CD4-positive, CD25-positive, alpha-beta regulatory T cell (primary cell): ENCODE data around the gene TSPAN15. TPM values are rescaled to one million over a fixed set of nuclear protein-coding genes. Genes with fewer than 3 reads are reported as not detected.
A peak's percentile ranks its signal among the peaks of the same experiment; 100 is the strongest.

ENCODE experiments used
- ATAC-seq, 2 donors: fragments of 150-1000 bp; cut with Tn5 transposase; one replicate each; pipeline ENCODE4 v1.10.0; 2021; ENCODE audit warnings: low read depth in 2 of 2, moderate number of reproducible peaks in 2 of 2, moderate library complexity in 1 of 2
- DNase-seq, 3 donors: peaks; one replicate each; pipeline versions ENCODE4 v3.0.0 to v3.0.0-alpha.2; 2012 to 2022; ENCODE audit warnings: mixed read lengths in 1 of 3
- H3K27ac ChIP-seq: one replicate; pipeline ENCODE4 v1.7.0; 2013; ENCODE audit warnings: mild to moderate bottlenecking, low read length; ENCODE audit not compliant: insufficient read depth, poor library complexity, severe bottlenecking
- H3K27me3 ChIP-seq: one replicate; pipeline ENCODE4 v1.7.0; 2013; ENCODE audit warnings: low read length; ENCODE audit not compliant: control insufficient read depth, insufficient read depth
- H3K36me3 ChIP-seq: one replicate; pipeline ENCODE4 v1.7.0; 2013; ENCODE audit warnings: mild to moderate bottlenecking, low read length, moderate library complexity; ENCODE audit not compliant: control insufficient read depth, insufficient read depth
- H3K4me1 ChIP-seq: 2 replicates; pipeline ENCODE4 v1.7.0; 2013; ENCODE audit warnings: mild to moderate bottlenecking, low read length; ENCODE audit not compliant: insufficient read depth, control insufficient read depth, poor library complexity, severe bottlenecking
- H3K4me3 ChIP-seq: one replicate; pipeline ENCODE4 v1.7.0; 2013; ENCODE audit warnings: low read depth, mild to moderate bottlenecking, low read length, moderate library complexity
- H3K9me3 ChIP-seq, 2 experiments: 1 replicate in 1 of 2; 2 replicates in 1 of 2; pipeline ENCODE4 v1.7.0; 2013; ENCODE audit warnings: low read length in 2 of 2, mild to moderate bottlenecking in 1 of 2, moderate library complexity in 1 of 2; ENCODE audit not compliant: control insufficient read depth in 2 of 2
- H3K27ac Mint-ChIP-seq, 3 donors: one replicate each; pipeline ENCODE4 v1.8.0; 2020 to 2022; ENCODE audit warnings: mild to moderate bottlenecking in 3 of 3, mixed read lengths in 3 of 3, moderate library complexity in 2 of 3
- H3K27me3 Mint-ChIP-seq: one replicate; pipeline ENCODE4 v1.8.0; 2022; ENCODE audit warnings: mild to moderate bottlenecking, mixed read lengths
- H3K36me3 Mint-ChIP-seq: one replicate; pipeline ENCODE4 v1.8.0; 2020; ENCODE audit warnings: mixed read lengths
- H3K4me1 Mint-ChIP-seq, 4 donors: one replicate each; pipeline ENCODE4 v1.8.0; 2020 to 2022; ENCODE audit warnings: mixed read lengths in 4 of 4, mild to moderate bottlenecking in 1 of 4
- H3K4me3 Mint-ChIP-seq, 4 donors: one replicate each; pipeline ENCODE4 v1.8.0; 2020 to 2022; ENCODE audit warnings: mild to moderate bottlenecking in 4 of 4, mixed read lengths in 4 of 4, moderate library complexity in 3 of 4
- H3K9me3 Mint-ChIP-seq, 7 donors: one replicate each; pipeline ENCODE4 v1.8.0; 2020 to 2022; ENCODE audit warnings: mixed read lengths in 7 of 7, mild to moderate bottlenecking in 3 of 7, moderate library complexity in 2 of 7
- polyA plus RNA-seq, 4 donors: library from polyadenylated mRNA; unstranded; fragments of 300-500 nt; fragmentation: Illumina TruSeq; gene quantifications; one replicate each; pipeline ENCODE4 v1.2.3, GENCODE V29; 2021
- total RNA-seq: library from RNA; stranded (reverse); gene quantifications from one replicate; pipeline ENCODE4 v1.2.3, GENCODE V29; 2022

TSPAN15 gene
- total and polyA plus RNA-seq, 5 donors from 2014 or later = 1.5 to 6.0 (median 3.4) TPM

GRCh38 chr10:69506487-69506833 lies 55.2 kb downstream of the TSPAN15 start:
- H3K9me3 Mint-ChIP-seq = no peaks in the 10 kb centered on the region
- H3K27ac Mint-ChIP-seq = peak overlapping the region; percentile 36 to 93 (median 78)
- Histone ChIP-seq H3K9me3 (no peaks in the 10 kb centered on the region), H3K36me3 (no peaks in the 10 kb centered on the region), H3K27me3 (no peaks in the 10 kb centered on the region), H3K4me1 (peaks cover 15% of the 10 kb centered on the region), H3K27ac (no peak overlapping the region), H3K4me3 (no peak overlapping the region)
- DNase-seq = no peak
- peaks cover 5% of the 10 kb centered on the region for H3K27me3 Mint-ChIP-seq
- H3K4me1 Mint-ChIP-seq = peaks cover 0 to 24% (median 14%) of the 10 kb centered on the region in 4 donors
- no peak for ATAC-seq
- H3K4me3 Mint-ChIP-seq = peak overlapping the region in 1 of 4 donors; percentile 45
- H3K36me3 Mint-ChIP-seq = no peaks in the 10 kb centered on the region

GRCh38 chr10:69506834-69507713 lies 55.8 kb downstream of the TSPAN15 start:
- no peaks in the 10 kb centered on the region for H3K36me3 Mint-ChIP-seq
- no peaks in the 10 kb centered on the region for H3K36me3 ChIP-seq
- H3K4me3 Mint-ChIP-seq = peak overlapping the region; percentile 76 to 91 (median 82)
- H3K27me3 ChIP-seq = no peaks in the 10 kb centered on the region
- peak overlapping the region; percentile 77 for H3K27ac ChIP-seq
- peaks cover 15% of the 10 kb centered on the region for H3K4me1 ChIP-seq
- DNase-seq (no peak), ATAC-seq (peak; percentile 32 to 35)
- H3K27ac Mint-ChIP-seq = peak overlapping the region; percentile 96 to 97 (median 97)
- H3K9me3 Mint-ChIP-seq = no peaks in the 10 kb centered on the region
- H3K4me3 ChIP-seq = no peak overlapping the region
- H3K27me3 Mint-ChIP-seq = peaks cover 11% of the 10 kb centered on the region
- H3K9me3 ChIP-seq = no peaks in the 10 kb centered on the region
- H3K4me1 Mint-ChIP-seq = peaks cover 0 to 24% (median 14%) of the 10 kb centered on the region in 4 donors

GRCh38 chr10:69508738-69509340 lies 57.6 kb downstream of the TSPAN15 start:
- H3K9me3 Mint-ChIP-seq = no peaks in the 10 kb centered on the region
- no peak for ATAC-seq
- Histone ChIP-seq H3K4me1 (peaks cover 15% of the 10 kb centered on the region), H3K36me3 (no peaks in the 10 kb centered on the region), H3K4me3 (no peak overlapping the region), H3K27me3 (peaks cover 5% of the 10 kb centered on the region), H3K27ac (no peak overlapping the region), H3K9me3 (no peaks in the 10 kb centered on the region)
- peaks cover 0 to 24% (median 14%) of the 10 kb centered on the region in 4 donors for H3K4me1 Mint-ChIP-seq
- no peaks in the 10 kb centered on the region for H3K36me3 Mint-ChIP-seq
- DNase-seq = no peak
- peaks cover 18% of the 10 kb centered on the region for H3K27me3 Mint-ChIP-seq
- H3K27ac Mint-ChIP-seq = peak overlapping the region; percentile 46 to 69 (median 54)
- peak overlapping the region in 2 of 4 donors; percentile 41 to 71 for H3K4me3 Mint-ChIP-seq

- Histone ChIP-seq H3K9me3 (no peaks in the 10 kb centered on the region), H3K4me3 (no peak overlapping the region), H3K27ac (no peak overlapping the region), H3K36me3 (no peaks in the 10 kb centered on the region), H3K4me1 (peaks cover 3% of the 10 kb centered on the region), H3K27me3 (peaks cover 15% of the 10 kb centered on the region)
- Mint-ChIP-seq H3K27ac (no peak overlapping the region), H3K36me3 (no peaks in the 10 kb centered on the region), H3K9me3 (no peaks in the 10 kb centered on the region), H3K4me1 (peaks cover 0 to 7% (median 4%) of the 10 kb centered on the region in 4 donors), H3K4me3 (no peak overlapping the region), H3K27me3 (peaks cover 35% of the 10 kb centered on the region)
- ATAC-seq = no peak
- DNase-seq = no peak
Observed at GRCh38 chr10:69512901-69513300, 61.6 kb downstream of the TSPAN15 start.

- Mint-ChIP-seq H3K4me1 (peaks cover 0 to 5% (median 1%) of the 10 kb centered on the region in 4 donors), H3K9me3 (no peaks in the 10 kb centered on the region)
- no peak for ATAC-seq
Observed at GRCh38 chr10:69513617-69514016, 62.4 kb downstream of the TSPAN15 start.

GRCh38 chr10:69515699-69516259 lies 64.5 kb downstream of the TSPAN15 start:
- H3K4me1 Mint-ChIP-seq = peaks cover 0 to 5% (median 0%) of the 10 kb centered on the region in 4 donors
- DNase-seq (peak; percentile 59 to 81 (median 75)), ATAC-seq (peak; percentile 85 to 86)
- peaks cover 16% of the 10 kb centered on the region for H3K27me3 ChIP-seq
- H3K27ac ChIP-seq = no peak overlapping the region
- H3K9me3 ChIP-seq = no peaks in the 10 kb centered on the region
- no peaks in the 10 kb centered on the region for H3K4me1 ChIP-seq
- no peaks in the 10 kb centered on the region for H3K9me3 Mint-ChIP-seq
- H3K27ac Mint-ChIP-seq = no peak overlapping the region
- H3K4me3 Mint-ChIP-seq = no peak overlapping the region
- no peaks in the 10 kb centered on the region for H3K36me3 ChIP-seq
- H3K4me3 ChIP-seq = no peak overlapping the region
- H3K36me3 Mint-ChIP-seq = no peaks in the 10 kb centered on the region
- H3K27me3 Mint-ChIP-seq = peaks cover 46% of the 10 kb centered on the region

More at GRCh38 chr10:69513617-69514016, 62.4 kb downstream of the TSPAN15 start:
- H3K36me3 Mint-ChIP-seq = no peaks in the 10 kb centered on the region
- no peaks in the 10 kb centered on the region for H3K4me1 ChIP-seq
- no peaks in the 10 kb centered on the region for H3K9me3 ChIP-seq
- H3K36me3 ChIP-seq = no peaks in the 10 kb centered on the region
- no peak overlapping the region for H3K27ac Mint-ChIP-seq
- no peak overlapping the region for H3K4me3 ChIP-seq
- DNase-seq = no peak
- H3K27ac ChIP-seq = no peak overlapping the region
- no peak overlapping the region for H3K4me3 Mint-ChIP-seq
- peaks cover 16% of the 10 kb centered on the region for H3K27me3 ChIP-seq
- H3K27me3 Mint-ChIP-seq = peaks cover 37% of the 10 kb centered on the region

GRCh38 chr10:69516316-69516715 lies 65.1 kb downstream of the TSPAN15 start:
- no peak overlapping the region for H3K27ac Mint-ChIP-seq
- no peaks in the 10 kb centered on the region for H3K36me3 ChIP-seq
- peaks cover 16% of the 10 kb centered on the region for H3K27me3 ChIP-seq
- no peaks in the 10 kb centered on the region for H3K36me3 Mint-ChIP-seq
- DNase-seq = peak in 2 of 3 donors; percentile 29 to 41
- no peaks in the 10 kb centered on the region for H3K9me3 ChIP-seq
- no peaks in the 10 kb centered on the region for H3K4me1 ChIP-seq
- H3K4me3 Mint-ChIP-seq = no peak overlapping the region
- no peaks in the 10 kb centered on the region for H3K9me3 Mint-ChIP-seq
- peak in 1 of 2 donors; percentile 48 for ATAC-seq
- peaks cover 0 to 5% (median 0%) of the 10 kb centered on the region in 4 donors for H3K4me1 Mint-ChIP-seq
- H3K27me3 Mint-ChIP-seq = peaks cover 45% of the 10 kb centered on the region
- H3K4me3 ChIP-seq = no peak overlapping the region
- no peak overlapping the region for H3K27ac ChIP-seq
